Tibial nerve (tissue), 4 donors: ENCODE data around the gene ARID1B. TPM values are rescaled to one million over a fixed set of nuclear protein-coding genes. Genes with fewer than 3 reads are reported as not detected.

Experiments used
- DNase-seq, 2 donors: peaks; one replicate each; pipeline ENCODE4 v3.0.0-alpha.2; 2019; ENCODE audit warnings: low spot score in 2 of 2
- H3K27ac ChIP-seq, 4 donors: fragments of 200-600 bp; sonication (generic) in 3 of 4; one replicate each; pipeline ENCODE4 v1.5.1; 2017 to 2019; ENCODE audit warnings: mild to moderate bottlenecking in 1 of 4
- H3K27me3 ChIP-seq, 2 donors: fragments of 200-600 bp; sonication (generic) in 1 of 2; one replicate each; pipeline versions ENCODE4 v1.5.1 to v1.6.0; 2017 to 2019
- H3K36me3 ChIP-seq, 3 donors: fragments of 200-600 bp; sonication (generic); one replicate each; pipeline ENCODE4 v1.5.1; 2018 to 2019
- H3K4me1 ChIP-seq, 4 donors: fragments of 200-600 bp; sonication (generic) in 3 of 4; one replicate each; pipeline ENCODE4 v1.5.1; 2017 to 2019
- H3K4me3 ChIP-seq, 4 donors: fragments of 200-600 bp; sonication (generic) in 3 of 4; one replicate each; pipeline ENCODE4 v1.5.1; 2017 to 2019; ENCODE audit warnings: mild to moderate bottlenecking in 1 of 4, moderate library complexity in 1 of 4
- H3K9me3 ChIP-seq, 4 donors: fragments of 200-600 bp; sonication (generic) in 3 of 4; one replicate each; pipeline ENCODE4 v1.5.1; 2017 to 2019
- EP300 ChIP-seq, 2 donors: sonication (generic); formaldehyde crosslinking; IDR thresholded peaks; one replicate each; pipeline ENCODE4 v1.6.1; 2017; ENCODE audit warnings: antibody characterized with exemption in 2 of 2, mild to moderate bottlenecking in 1 of 2
- POLR2A ChIP-seq, 2 donors: fragments of 450-650 bp; IDR thresholded peaks; one replicate each; pipeline ENCODE4 v1.6.1; 2017; ENCODE audit warnings: antibody characterized with exemption in 2 of 2, mild to moderate bottlenecking in 2 of 2, moderate library complexity in 2 of 2
- WGBS, 2 donors: methylation state at CpG; one replicate each; pipeline ENCODE4 v1.1.5; 2018; 5-methylcytosine and 5-hydroxymethylcytosine counted together
- total RNA-seq, 4 donors: library from RNA; depleted of rRNA; stranded (reverse); fragments of >200 nt; gene quantifications; one replicate each; pipeline ENCODE4 v1.1.0, GENCODE V29; 2016
- TF ChIP-seq, protein P1 (sequence below), 5 experiments: fragments of 200-600 bp in 3 of 5; fragments of 450-650 bp in 2 of 5; sonication (generic) in 3 of 5; IDR thresholded peaks; one replicate each; pipeline ENCODE4 v1.5.1; 2016 to 2019; ENCODE audit warnings: antibody characterized with exemption in 5 of 5, mild to moderate bottlenecking in 3 of 5, moderate library complexity in 2 of 5

Gene ARID1B
- total RNA-seq, 4 donors from 2014 or later, result 91.5 to 123 (median 110) TPM

GRCh38 chr6:157083343-157083742, 306.2 kb downstream of the ARID1B start:
- H3K36me3 ChIP-seq, result peaks cover 0 to 22% (median 0%) of the 10 kb centered on the region in 3 donors
- 66 to 77% methylated on average over 7 of the region's 7 CpGs for WGBS, 2 donors

GRCh38 chr6:157086632-157087031, 309.5 kb downstream of the ARID1B start:
- Histone ChIP-seq H3K27ac (no peak overlapping the region), H3K4me3 (no peak overlapping the region), H3K36me3 (peaks cover 0 to 28% (median 0%) of the 10 kb centered on the region in 3 donors), H3K27me3 (no peaks in the 10 kb centered on the region), H3K4me1 (peaks cover 0 to 23% (median under 1%) of the 10 kb centered on the region in 4 donors), H3K9me3 (no peaks in the 10 kb centered on the region)
- TF ChIP-seq, protein P1, sequence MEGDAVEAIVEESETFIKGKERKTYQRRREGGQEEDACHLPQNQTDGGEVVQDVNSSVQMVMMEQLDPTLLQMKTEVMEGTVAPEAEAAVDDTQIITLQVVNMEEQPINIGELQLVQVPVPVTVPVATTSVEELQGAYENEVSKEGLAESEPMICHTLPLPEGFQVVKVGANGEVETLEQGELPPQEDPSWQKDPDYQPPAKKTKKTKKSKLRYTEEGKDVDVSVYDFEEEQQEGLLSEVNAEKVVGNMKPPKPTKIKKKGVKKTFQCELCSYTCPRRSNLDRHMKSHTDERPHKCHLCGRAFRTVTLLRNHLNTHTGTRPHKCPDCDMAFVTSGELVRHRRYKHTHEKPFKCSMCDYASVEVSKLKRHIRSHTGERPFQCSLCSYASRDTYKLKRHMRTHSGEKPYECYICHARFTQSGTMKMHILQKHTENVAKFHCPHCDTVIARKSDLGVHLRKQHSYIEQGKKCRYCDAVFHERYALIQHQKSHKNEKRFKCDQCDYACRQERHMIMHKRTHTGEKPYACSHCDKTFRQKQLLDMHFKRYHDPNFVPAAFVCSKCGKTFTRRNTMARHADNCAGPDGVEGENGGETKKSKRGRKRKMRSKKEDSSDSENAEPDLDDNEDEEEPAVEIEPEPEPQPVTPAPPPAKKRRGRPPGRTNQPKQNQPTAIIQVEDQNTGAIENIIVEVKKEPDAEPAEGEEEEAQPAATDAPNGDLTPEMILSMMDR (IDR thresholded peaks at IDR 0.05), result no peak
- TF ChIP-seq EP300 (IDR thresholded peaks at IDR 0.05) (no peak), POLR2A (IDR thresholded peaks at IDR 0.05) (no peak)
- DNase-seq, result no peak
- 98 to 99% methylated on average over 6 of the region's 6 CpGs for WGBS, 2 donors

More at GRCh38 chr6:157083343-157083742, 306.2 kb downstream of the ARID1B start:
- Histone ChIP-seq H3K4me1 (peaks cover 0 to 39% (median 13%) of the 10 kb centered on the region in 4 donors), H3K4me3 (no peak overlapping the region), H3K9me3 (no peaks in the 10 kb centered on the region), H3K27me3 (no peaks in the 10 kb centered on the region), H3K27ac (no peak overlapping the region)
- DNase-seq, result no peak
- no peak for TF ChIP-seq EP300 (IDR thresholded peaks at IDR 0.05)
- no peak for TF ChIP-seq POLR2A (IDR thresholded peaks at IDR 0.05)
- TF ChIP-seq, protein P1 (IDR thresholded peaks at IDR 0.05), result no peak

DNA sequence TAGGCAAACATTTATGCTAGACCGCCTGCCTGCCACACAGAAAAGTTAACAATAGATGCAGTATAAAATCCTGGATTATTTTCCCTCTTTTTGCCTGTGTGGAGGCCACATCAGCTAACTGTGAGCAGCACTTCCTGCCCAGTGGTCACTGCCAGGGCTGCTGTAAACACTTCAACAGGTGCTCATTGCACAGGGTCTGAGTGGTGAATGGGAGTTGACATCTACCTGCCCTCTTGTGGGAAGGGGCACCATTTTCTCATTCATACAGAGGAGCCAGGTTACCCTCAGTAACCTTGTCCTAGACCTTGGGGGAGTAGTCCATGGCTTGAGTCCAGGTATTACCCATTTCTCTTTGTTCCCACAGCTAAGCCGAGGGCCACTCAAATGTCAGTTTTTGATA, 310.8 kb downstream of the ARID1B start:
- H3K27ac ChIP-seq, result no peak overlapping the region
- peaks cover 0 to 29% (median 6%) of the 10 kb centered on the region in 4 donors for H3K4me1 ChIP-seq
- 62 to 76% methylated on average over 2 of the region's 2 CpGs for whole genome bisulfite sequencing, 2 donors
- no peak overlapping the region for H3K4me3 ChIP-seq
- no peaks in the 10 kb centered on the region for H3K27me3 ChIP-seq
- H3K36me3 ChIP-seq, result peaks cover 0 to 28% (median 0%) of the 10 kb centered on the region in 3 donors
- H3K9me3 ChIP-seq, result no peaks in the 10 kb centered on the region
- DNase-seq, result no peak
- TF ChIP-seq POLR2A (IDR thresholded peaks at IDR 0.05) (no peak), EP300 (IDR thresholded peaks at IDR 0.05) (no peak)
- TF ChIP-seq, protein P1 (IDR thresholded peaks at IDR 0.05), result no peak

DNA sequence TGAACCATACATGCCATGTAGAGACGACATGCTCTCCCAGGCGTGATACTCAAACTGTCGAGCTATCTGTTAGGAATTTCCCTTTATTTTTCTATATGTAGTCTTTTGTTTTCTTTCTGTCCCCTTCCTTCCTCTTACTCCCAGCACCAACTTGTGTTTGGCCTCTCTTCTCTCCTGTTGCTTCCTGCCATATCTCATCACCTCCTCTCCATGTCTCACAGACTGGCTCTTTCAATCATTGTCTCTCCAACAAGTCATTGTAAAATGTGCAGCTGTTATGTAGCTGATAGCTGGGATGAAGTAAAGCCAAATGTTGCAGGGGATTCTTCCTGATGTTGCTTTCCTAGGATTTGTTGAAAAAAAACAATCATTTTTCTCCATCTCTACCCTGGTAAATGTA, 311.7 kb downstream of the ARID1B start:
- 92 to 93% methylated on average over 3 of the region's 3 CpGs for WGBS, 2 donors

DNA sequence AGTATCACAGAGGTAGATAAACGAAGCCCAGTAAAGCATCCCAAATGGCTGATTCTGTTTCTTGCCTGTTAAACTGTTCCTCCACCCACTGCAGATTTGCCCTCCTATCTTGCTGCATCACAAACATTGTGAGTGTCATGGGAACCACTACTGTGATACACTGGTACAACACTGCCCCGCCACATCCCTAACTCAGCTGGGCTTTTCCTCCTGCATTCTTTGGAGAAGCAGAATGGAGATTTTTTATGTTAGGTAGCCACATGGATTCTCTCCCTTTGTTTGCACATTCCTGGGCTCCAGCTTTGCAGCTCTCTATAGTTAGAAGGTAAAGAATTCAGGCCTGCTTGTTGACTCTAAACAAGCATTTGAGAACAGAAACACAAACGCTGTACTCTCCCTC, 312.1 kb downstream of the ARID1B start:
- 70 to 74% methylated on average over 3 of the region's 3 CpGs for WGBS, 2 donors
- Histone ChIP-seq H3K36me3 (peaks cover 0 to 28% (median 0%) of the 10 kb centered on the region in 3 donors), H3K4me3 (no peak overlapping the region), H3K9me3 (no peaks in the 10 kb centered on the region), H3K4me1 (peaks cover 0 to 30% (median 7%) of the 10 kb centered on the region in 4 donors), H3K27me3 (no peaks in the 10 kb centered on the region), H3K27ac (no peak overlapping the region)
- DNase-seq, result no peak
- TF ChIP-seq EP300 (IDR thresholded peaks at IDR 0.05) (no peak), POLR2A (IDR thresholded peaks at IDR 0.05) (no peak)
- TF ChIP-seq, protein P1 (IDR thresholded peaks at IDR 0.05), result no peak

More for the DNA sequence above, 311.7 kb downstream of the ARID1B start:
- Histone ChIP-seq H3K4me1 (peaks cover 0 to 30% (median 7%) of the 10 kb centered on the region in 4 donors), H3K9me3 (no peaks in the 10 kb centered on the region), H3K27ac (no peak overlapping the region), H3K4me3 (no peak overlapping the region), H3K36me3 (peaks cover 0 to 28% (median 0%) of the 10 kb centered on the region in 3 donors), H3K27me3 (no peaks in the 10 kb centered on the region)
- TF ChIP-seq POLR2A (IDR thresholded peaks at IDR 0.05) (no peak), EP300 (IDR thresholded peaks at IDR 0.05) (no peak)
- TF ChIP-seq, protein P1 (IDR thresholded peaks at IDR 0.05), result no peak
- no peak for DNase-seq
